Measurements from ENCODE around the gene TTC16. TPM values are rescaled to one million over a fixed set of nuclear protein-coding genes. Genes with fewer than 3 reads are reported as not detected.

The TTC16 gene
- total RNA-seq, 2 experiments from 2014 or later = 0.61 to 0.69 TPM

DNA sequence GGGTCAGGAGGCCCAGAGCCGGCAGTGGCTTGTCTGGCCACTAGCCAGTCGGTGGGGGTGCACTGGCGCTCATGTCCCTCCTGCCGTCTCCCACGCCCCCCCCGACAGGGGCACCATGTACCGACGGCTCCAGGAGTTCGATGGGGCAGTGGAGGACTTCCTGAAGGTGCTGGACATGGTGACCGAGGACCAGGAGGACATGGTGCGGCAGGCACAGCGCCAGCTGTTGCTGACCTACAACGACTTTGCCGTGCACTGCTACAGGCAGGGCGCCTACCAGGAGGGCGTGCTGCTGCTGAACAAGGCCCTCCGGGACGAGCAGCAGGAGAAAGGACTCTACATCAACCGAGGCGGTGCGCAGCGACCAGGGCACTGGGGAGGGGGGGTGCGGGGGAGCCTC, 8.1 kb downstream of the TTC16 start:
- intact Hi-C loops (cut with micrococcal nuclease) = no loop called here
- Mint-ChIP-seq H3K9me3 (no peaks in the 10 kb centered on the region), H3K36me3 (no peaks in the 10 kb centered on the region), H3K4me3 (no peak overlapping the region), H3K27ac (no peak overlapping the region), H3K27me3 (no peaks in the 10 kb centered on the region), H3K4me1 (ENCODE audit: low read depth) (peaks cover 15% of the 10 kb centered on the region)
- DNase-seq = no peak
- ChIA-PET POLR2A (no interaction called here), CTCF (interaction anchor here (1.7 kb wide), 1 partner anchor 11 kb away, joined by 7 read pairs; the partner anchor contains the start of gene TOR2A)

DNA sequence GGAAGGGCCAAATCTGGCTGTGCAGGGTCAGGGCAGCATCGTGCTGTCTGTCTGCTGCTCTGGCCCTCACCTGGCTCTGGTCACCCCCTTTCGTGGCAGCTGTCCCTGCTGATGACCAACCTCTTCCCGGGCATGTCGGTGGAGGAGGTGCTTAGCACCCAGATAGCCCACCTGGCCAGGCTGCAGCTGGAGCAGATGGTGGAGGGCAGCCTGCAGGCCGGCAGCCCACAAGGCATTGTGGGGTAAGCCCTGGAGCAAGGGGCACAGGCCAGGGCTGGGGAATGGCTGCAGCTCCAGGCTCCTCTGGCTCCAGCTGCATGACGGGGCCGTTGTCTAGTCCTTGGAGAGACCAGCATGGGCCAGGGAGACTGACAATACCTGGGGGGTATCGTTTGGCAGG, 11.0 kb downstream of the TTC16 start:
- Mint-ChIP-seq H3K27me3 (no peaks in the 10 kb centered on the region), H3K4me3 (no peak overlapping the region), H3K9me3 (no peaks in the 10 kb centered on the region), H3K36me3 (no peaks in the 10 kb centered on the region), H3K4me1 (ENCODE audit: low read depth) (no peaks in the 10 kb centered on the region), H3K27ac (no peak overlapping the region)
- CTCF ChIA-PET = no interaction called here
- intact Hi-C loops (cut with micrococcal nuclease) = loop anchor here (2.0 kb wide), 1 partner anchor 16 kb away; no protein-coding TSS in a partner anchor
- DNase-seq = no peak
- POLR2A ChIA-PET = no interaction called here

DNA sequence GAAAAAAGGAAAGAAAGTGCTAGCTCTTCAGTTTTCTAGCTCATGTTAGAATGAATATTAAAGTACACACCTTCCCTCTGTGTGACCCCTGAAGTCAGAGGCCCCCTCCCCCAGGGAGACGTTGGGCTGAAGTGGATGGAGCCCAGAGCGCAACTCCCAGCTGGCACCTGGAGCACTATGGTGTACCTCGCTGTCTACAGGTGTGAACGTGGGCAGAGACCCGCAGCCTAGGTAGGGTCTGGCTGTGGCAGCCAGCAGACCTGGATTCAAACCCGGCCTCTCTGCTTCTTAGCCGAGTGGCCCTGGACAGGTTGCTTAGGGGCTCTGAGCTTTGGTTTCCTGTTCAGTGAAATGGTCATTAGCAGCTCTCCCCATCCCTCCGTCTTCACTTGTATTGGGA, 12.9 kb downstream of the TTC16 start:
- ChIA-PET POLR2A (no interaction called here), CTCF (interaction anchor here (0.8 to 1.5 kb wide), 3 partner anchors 139 to 202 kb away, joined by 3 to 5 read pairs (median 3); no protein-coding TSS in a partner anchor)
- Mint-ChIP-seq H3K4me3 (no peak overlapping the region), H3K4me1 (ENCODE audit: low read depth) (peaks cover 4% of the 10 kb centered on the region), H3K36me3 (no peaks in the 10 kb centered on the region), H3K9me3 (no peaks in the 10 kb centered on the region), H3K27me3 (no peaks in the 10 kb centered on the region), H3K27ac (no peak overlapping the region)
- no peak for DNase-seq
- intact Hi-C loops (cut with micrococcal nuclease) = no loop called here

DNA sequence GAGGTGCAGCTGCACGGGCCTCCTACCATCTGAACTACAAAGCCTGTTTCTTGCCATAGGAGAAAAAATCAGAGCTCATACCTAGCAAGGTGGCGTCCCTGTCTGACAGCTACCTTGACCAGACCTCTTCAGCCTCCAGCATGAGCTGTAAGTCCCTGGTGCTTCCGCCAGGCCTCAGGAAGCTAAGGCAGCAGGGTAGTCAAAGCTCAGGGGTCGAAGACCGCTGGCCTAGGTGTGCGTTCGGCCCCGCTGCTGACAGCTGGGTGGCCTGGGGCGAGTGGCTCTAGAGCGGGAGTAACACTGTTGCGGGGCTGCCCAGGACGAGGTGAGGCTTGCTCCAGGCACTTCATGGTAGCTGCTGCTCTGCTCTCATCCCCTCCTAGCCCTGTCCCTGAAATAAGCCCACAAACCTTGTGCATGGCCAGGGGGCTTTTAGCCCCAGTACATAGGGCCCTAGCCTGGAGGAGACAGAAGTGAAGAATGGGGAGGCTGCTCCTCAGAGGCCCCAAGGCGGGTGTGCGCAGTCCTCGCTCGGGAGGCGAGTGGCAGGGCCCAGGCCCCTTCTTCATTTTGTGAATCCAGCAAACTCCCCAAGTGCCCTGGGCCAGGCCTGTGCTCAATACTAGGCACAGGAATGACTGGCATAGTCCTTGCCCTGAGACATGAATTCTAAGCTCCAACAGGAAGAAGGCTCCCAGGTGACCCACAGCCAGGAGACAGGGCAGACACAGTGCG, 13.8 kb downstream of the TTC16 start:
- Mint-ChIP-seq H3K4me1 (ENCODE audit: low read depth) (peaks cover 12% of the 10 kb centered on the region), H3K9me3 (no peaks in the 10 kb centered on the region), H3K4me3 (no peak overlapping the region), H3K36me3 (no peaks in the 10 kb centered on the region), H3K27ac (no peak overlapping the region), H3K27me3 (no peaks in the 10 kb centered on the region)
- intact Hi-C loops (cut with micrococcal nuclease) = no loop called here
- POLR2A ChIA-PET = no interaction called here
- CTCF ChIA-PET = interaction anchor here (0.8 to 1.5 kb wide), 3 partner anchors 140 to 203 kb away, joined by 3 to 5 read pairs (median 3); no protein-coding TSS in a partner anchor
- no peak for DNase-seq

GRCh38 chr9:127730262-127730661, 14.4 kb downstream of the TTC16 start:
- CTCF ChIA-PET = no interaction called here
- POLR2A ChIA-PET = interaction anchor here (1.1 kb wide), 1 partner anchor 14 kb away, joined by 3 read pairs; the partner anchor contains the start of genes PTRH1 and TTC16
- Mint-ChIP-seq H3K27ac (no peak overlapping the region), H3K27me3 (no peaks in the 10 kb centered on the region), H3K9me3 (no peaks in the 10 kb centered on the region), H3K4me1 (ENCODE audit: low read depth) (peaks cover 12% of the 10 kb centered on the region), H3K36me3 (no peaks in the 10 kb centered on the region), H3K4me3 (no peak overlapping the region)
- no peak for DNase-seq
- intact Hi-C loops (cut with micrococcal nuclease) = no loop called here

GRCh38 chr9:127730799-127731410, 15.0 kb downstream of the TTC16 start:
- Mint-ChIP-seq H3K36me3 (no peaks in the 10 kb centered on the region), H3K9me3 (no peaks in the 10 kb centered on the region), H3K4me3 (no peak overlapping the region), H3K27me3 (no peaks in the 10 kb centered on the region), H3K27ac (no peak overlapping the region), H3K4me1 (ENCODE audit: low read depth) (peaks cover 12% of the 10 kb centered on the region)
- CTCF ChIA-PET = interaction anchor here (0.6 to 0.7 kb wide), 2 partner anchors 31 to 227 kb away, joined by 3 read pairs; no protein-coding TSS in a partner anchor
- POLR2A ChIA-PET = interaction anchor here (1.1 kb wide), 1 partner anchor 15 kb away, joined by 3 read pairs; the partner anchor contains the start of genes PTRH1 and TTC16
- DNase-seq = no peak
- intact Hi-C loops (cut with micrococcal nuclease) = no loop called here

- POLR2A ChIA-PET = no interaction called here
- DNase-seq = no peak
- Mint-ChIP-seq H3K27ac (no peak overlapping the region), H3K4me1 (ENCODE audit: low read depth) (peaks cover 12% of the 10 kb centered on the region), H3K9me3 (no peaks in the 10 kb centered on the region), H3K27me3 (no peaks in the 10 kb centered on the region), H3K4me3 (no peak overlapping the region), H3K36me3 (no peaks in the 10 kb centered on the region)
- CTCF ChIA-PET = interaction anchor here (0.6 to 4.2 kb wide), 3 partner anchors 32 to 189 kb away, joined by 3 to 57 read pairs (median 46); no protein-coding TSS in a partner anchor
- intact Hi-C loops (cut with micrococcal nuclease) = no loop called here
Measured at GRCh38 chr9:127731938-127732337, 16.1 kb downstream of the TTC16 start.

DNA sequence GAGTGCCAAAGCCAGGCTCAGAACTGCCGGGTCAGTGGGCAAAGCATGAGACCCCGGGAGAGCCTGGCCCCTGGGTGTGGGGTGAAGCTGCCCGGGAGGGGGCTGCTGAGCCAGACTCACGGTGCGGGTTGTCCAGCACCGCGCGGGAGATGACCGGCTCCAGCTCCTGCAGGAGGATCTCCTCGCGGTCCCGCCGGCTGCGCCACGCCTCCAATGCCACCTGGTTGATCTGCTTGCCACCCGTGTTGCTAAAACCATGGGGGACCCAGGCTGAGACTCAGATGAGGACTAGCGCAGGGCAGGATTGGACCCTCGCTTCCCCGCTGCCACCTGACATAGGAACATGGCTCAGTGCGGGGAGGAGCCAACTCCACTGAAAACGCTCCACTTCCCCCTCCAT, 16.6 kb downstream of the TTC16 start:
- Mint-ChIP-seq H3K4me1 (ENCODE audit: low read depth) (peaks cover 12% of the 10 kb centered on the region), H3K4me3 (no peak overlapping the region), H3K27ac (no peak overlapping the region), H3K9me3 (no peaks in the 10 kb centered on the region), H3K27me3 (no peaks in the 10 kb centered on the region), H3K36me3 (peaks cover 1% of the 10 kb centered on the region)
- ChIA-PET CTCF (interaction anchor here (3.8 to 4.2 kb wide), 2 partner anchors 143 to 189 kb away, joined by 46 to 57 read pairs; no protein-coding TSS in a partner anchor), POLR2A (no interaction called here)
- DNase-seq = no peak
- intact Hi-C loops (cut with micrococcal nuclease) = no loop called here

DNA sequence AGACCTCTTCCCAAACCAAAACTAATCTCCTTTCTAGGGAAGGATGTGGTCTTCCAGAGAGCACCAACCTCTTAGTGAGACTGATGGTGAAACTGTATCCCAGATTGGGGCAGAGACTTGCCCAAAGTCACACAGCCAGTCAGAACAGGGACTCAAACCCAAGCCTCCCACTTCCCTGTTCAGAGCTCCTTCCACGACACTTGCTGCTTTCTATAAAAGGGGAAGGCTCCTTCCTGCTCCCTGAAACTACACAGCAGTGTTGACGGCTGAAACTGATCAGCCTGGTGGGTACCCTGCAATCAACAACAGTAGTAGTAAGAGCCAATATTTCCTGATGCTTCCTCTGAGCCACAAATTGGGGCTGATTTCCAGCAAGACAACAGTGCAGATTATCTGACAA, 17.7 kb downstream of the TTC16 start:
- Mint-ChIP-seq H3K27ac (peak overlapping the region; percentile 76), H3K27me3 (no peaks in the 10 kb centered on the region), H3K4me1 (ENCODE audit: low read depth) (peaks cover 12% of the 10 kb centered on the region), H3K36me3 (peaks cover 8% of the 10 kb centered on the region), H3K4me3 (peak overlapping the region; percentile 74), H3K9me3 (no peaks in the 10 kb centered on the region)
- ChIA-PET POLR2A (interaction anchor here (0.5 to 2.4 kb wide), 3 partner anchors 11 to 183 kb away, joined by 4 to 8 read pairs (median 6); partner anchors contain the start of gene ST6GALNAC4), CTCF (interaction anchor here (0.8 to 4.2 kb wide), 11 partner anchors 18 to 216 kb away, joined by 3 to 84 read pairs (median 14); partner anchors contain the start of genes CDK9, PTRH1 and TTC16)
- intact Hi-C loops (cut with micrococcal nuclease) = loop anchor here (1.0 to 2.0 kb wide), 4 partner anchors 18 to 229 kb away; partner anchors contain the start of gene PTRH1
- DNase-seq = no peak

DNA sequence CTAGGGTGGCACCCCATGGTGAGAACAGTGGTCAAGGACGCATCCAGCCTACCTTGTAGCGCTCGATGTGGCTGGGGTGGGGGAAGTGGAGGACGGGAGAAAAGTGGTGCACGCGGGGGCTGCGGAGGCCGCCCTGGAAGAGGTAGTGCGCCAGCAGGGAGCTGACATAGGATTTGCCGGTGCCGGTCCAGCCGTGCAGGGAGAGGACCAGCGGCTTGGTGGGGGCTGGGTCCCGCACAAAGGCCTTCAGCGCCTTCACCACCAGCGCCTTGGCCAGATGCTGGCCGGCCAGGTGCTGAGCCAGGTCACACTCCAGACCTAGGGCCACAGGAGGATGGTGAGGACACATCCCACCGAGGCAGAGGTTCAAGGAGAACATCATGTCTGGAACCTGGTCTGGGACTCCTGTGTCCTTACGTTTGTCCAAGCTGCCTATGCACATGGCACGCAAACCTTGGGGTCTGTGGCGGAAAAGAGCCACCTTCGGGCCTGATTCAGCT, 18.4 kb downstream of the TTC16 start:
- intact Hi-C loops (cut with micrococcal nuclease) = loop anchor here (1.0 to 2.0 kb wide), 4 partner anchors 19 to 229 kb away; partner anchors contain the start of gene PTRH1
- H3K27ac Mint-ChIP-seq = peak overlapping the region; percentile 76

DNA sequence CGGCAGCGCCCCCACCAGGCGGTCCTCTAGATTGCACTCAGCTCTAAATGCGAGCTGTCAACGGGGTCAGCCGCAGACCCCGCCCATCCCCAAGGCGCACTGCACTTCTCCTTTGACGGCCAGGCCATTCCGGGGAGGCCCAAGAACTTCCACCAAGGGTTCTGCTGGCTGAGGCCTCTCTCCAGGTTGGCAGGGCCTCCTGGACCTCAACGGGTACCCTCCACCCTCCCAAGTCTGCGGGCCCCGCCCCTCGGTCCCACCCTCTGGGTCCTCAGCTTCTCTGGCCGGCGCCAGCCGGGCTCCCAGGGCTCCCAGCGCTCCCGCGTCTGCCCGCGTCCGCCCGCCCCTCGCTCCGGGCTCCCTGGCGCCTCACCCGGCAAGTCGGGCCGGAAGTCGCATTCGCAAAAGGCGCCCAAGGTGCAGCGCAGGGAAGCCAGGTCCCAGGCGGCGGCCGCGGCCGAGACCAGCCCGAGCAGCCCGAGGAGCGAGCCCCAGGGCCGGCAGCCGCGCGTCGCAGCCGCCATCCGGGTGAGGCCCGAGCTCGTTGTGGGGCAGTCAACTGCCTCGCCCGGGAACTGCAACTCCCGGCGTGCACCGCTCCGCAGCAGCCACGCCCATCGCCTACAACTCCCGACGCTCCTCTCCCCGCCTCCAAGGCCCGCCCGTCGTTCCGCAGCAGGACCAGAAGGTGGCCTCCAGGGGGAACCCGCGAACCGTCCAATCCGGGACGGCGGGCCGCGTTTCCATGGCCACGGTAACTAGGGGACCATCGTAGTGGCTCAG, 19.1 kb downstream of the TTC16 start, which contains the start of gene TOR2A:
TSS of gene TOR2A (minus strand) at position 548 of the 783 bp plus-strand sequence. CDS start at position 524, 24 bp downstream.
- H3K9me3 Mint-ChIP-seq = no peaks in the 10 kb centered on the region
- no peaks in the 10 kb centered on the region for H3K27me3 Mint-ChIP-seq
- intact Hi-C loops (cut with micrococcal nuclease) = loop anchor here (1.0 to 2.0 kb wide), 8 partner anchors 20 to 230 kb away; partner anchors contain the start of gene PTRH1
- peak; percentile 99 for DNase-seq
- H3K4me1 Mint-ChIP-seq (ENCODE audit: low read depth) = peaks cover 12% of the 10 kb centered on the region
- H3K36me3 Mint-ChIP-seq = peaks cover 8% of the 10 kb centered on the region
- POLR2A ChIA-PET = interaction anchor here (0.8 to 2.4 kb wide), 19 partner anchors 9 to 284 kb away, joined by 3 to 13 read pairs (median 4); partner anchors contain the start of genes CDK9, LRSAM1, PTRH1 and RPL12
- CTCF ChIA-PET = interaction anchor here (0.6 to 4.2 kb wide), 90 partner anchors 9 to 520 kb away, joined by 3 to 84 read pairs (median 4); partner anchors contain the start of genes BBLN, CDK9, CFAP157 and ENG
- H3K4me3 Mint-ChIP-seq = peak within 1 kb of the TSS; percentile 74
- peak within 1 kb of the TSS; percentile 76 for H3K27ac Mint-ChIP-seq

More for the DNA sequence above, 18.4 kb downstream of the TTC16 start:
- Mint-ChIP-seq H3K9me3 (no peaks in the 10 kb centered on the region), H3K27me3 (no peaks in the 10 kb centered on the region), H3K4me1 (ENCODE audit: low read depth) (peaks cover 12% of the 10 kb centered on the region), H3K4me3 (peak overlapping the region; percentile 74), H3K36me3 (peaks cover 8% of the 10 kb centered on the region)
- POLR2A ChIA-PET = interaction anchor here (0.5 to 2.4 kb wide), 20 partner anchors 10 to 283 kb away, joined by 3 to 13 read pairs (median 4); partner anchors contain the start of genes CDK9, LRSAM1, PTRH1 and RPL12
- CTCF ChIA-PET = interaction anchor here (0.6 to 4.2 kb wide), 77 partner anchors 10 to 519 kb away, joined by 3 to 84 read pairs (median 5); partner anchors contain the start of genes BBLN, CDK9, CFAP157 and ENG
- DNase-seq = no peak

Data from activated CD4-positive, alpha-beta memory T cell treated with anti-CD3 and anti-CD28 coated beads for 36 hours (primary cell).